Stimulated activated naive CD8-positive, alpha-beta T cell treated with anti-CD3 and anti-CD28 coated beads, Interleukin-15, Interleukin-2, amounts not matched to agents 100 U/mL and 50 U/mL, for 24 hours (primary cell): Measurements from ENCODE around the gene MAOA.

Source experiments
- ATAC-seq: fragments of 150-1000 bp; cut with Tn5 transposase; one replicate; pipeline ENCODE4 v1.10.0; 2021
- DNase-seq: peaks from one replicate; pipeline ENCODE4 v3.0.0; 2021

MAOA gene

DNA sequence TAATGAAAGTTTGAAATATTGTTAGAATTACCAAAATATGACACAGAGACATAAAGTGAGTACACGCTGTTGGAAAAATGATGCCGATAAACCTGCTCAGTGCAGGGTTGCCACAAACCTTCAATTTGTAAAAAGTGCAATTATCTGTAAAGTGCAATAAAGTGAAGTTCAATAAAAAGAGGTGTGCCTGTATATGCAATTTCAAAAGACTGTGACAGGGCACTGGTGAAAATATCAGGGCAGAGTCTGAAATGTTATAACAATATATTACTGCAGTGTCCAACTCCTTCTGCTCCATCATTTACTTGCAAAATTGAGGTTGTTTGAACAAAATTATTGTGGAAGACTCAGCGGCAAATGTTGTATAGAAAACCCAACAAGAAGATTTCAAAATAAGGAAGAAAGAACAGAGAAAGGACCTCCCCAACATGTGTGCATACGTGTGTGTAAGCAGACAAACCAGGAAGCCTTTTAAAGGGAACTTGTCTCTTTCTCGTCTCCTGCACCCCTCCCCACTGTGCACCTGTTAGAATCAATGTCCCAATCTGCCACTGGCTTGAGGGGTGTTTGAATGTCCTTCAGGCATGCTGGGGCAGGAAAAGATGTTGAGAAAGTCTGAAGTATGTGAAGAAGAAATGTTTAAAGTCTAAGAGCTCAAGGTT, 130.0 kb downstream of the MAOA start:
- DNase-seq (no peak), ATAC-seq (no peak)
